Activated T-helper 1 cell treated with anti-CD3 and anti-CD28 coated beads, Interleukin-2, amount 50 U/mL, for 16 hours (primary cell): ENCODE results near the gene RSPH10B2.
"Not testable (repeated sequence)": the region's sequence is repeated elsewhere in the genome, so short reads cannot be mapped to it uniquely, and the experiment has no call there.

ENCODE experiments used
- DNase-seq, 2 donors: peaks; one replicate each; pipeline ENCODE4 v3.0.0-alpha.2; 2020; ENCODE audit warnings: low read depth in 1 of 2, low spot score in 1 of 2

RSPH10B2 gene

GRCh38 chr7:6842278-6842921, 88.5 kb downstream of the RSPH10B2 start:
- not testable (repeated sequence) for DNase-seq

GRCh38 chr7:6843092-6843491, 89.2 kb downstream of the RSPH10B2 start:
- not testable (repeated sequence) for DNase-seq

DNA sequence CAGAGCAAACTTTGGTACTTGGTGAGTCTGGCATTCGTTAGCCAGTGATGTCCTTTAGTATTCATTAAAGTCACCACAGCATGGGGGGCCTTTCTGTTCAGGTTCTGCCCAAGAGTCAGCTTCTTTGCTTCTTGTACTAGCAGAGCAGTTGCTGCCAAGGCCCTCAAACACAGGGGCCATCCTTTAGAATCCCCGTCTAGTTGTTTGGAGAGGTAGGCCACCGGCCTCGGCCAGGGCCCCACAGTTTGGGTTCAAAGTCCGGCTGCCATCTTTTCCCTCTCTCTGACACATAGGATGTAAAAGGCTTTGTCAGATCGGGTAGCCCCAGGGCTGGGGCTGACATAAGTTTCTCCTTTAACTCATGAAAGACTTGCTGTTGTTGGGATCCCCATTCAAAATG, 89.8 kb downstream of the RSPH10B2 start:
- not testable (repeated sequence) for DNase-seq

GRCh38 chr7:6845971-6846449, 92.1 kb downstream of the RSPH10B2 start:
- not testable (repeated sequence) for DNase-seq

DNA sequence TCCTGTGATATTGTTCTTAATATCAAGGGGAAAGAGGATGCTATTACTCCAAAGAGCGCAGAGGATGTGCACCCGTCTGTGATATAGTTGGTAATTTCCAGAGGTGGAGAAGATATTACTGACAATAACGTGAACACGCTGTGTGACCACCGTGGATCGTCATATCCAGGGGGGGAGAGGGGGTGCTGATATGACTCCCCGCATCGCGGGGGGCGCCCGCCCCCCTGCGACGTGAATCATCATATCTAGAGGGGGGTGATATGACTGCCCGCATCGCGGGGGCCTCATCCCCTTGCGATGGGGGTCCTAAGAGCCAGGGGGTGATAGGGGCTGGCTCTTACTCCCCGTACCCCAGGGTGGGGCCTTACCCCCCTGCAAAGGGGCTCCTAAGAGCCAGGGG, 93.8 kb downstream of the RSPH10B2 start:
- DNase-seq = not testable (repeated sequence)
